ENCODE measurements around the gene IFITM1. TPM values are rescaled to one million over a fixed set of nuclear protein-coding genes. Genes with fewer than 3 reads are reported as not detected.
"Not testable (repeated sequence)": the region's sequence is repeated elsewhere in the genome, so short reads cannot be mapped to it uniquely, and the experiment has no call there.

IFITM1 gene
- polyA plus RNA-seq, 3 donors: 26.0 to 49.5 (median 36.3) TPM

DNA sequence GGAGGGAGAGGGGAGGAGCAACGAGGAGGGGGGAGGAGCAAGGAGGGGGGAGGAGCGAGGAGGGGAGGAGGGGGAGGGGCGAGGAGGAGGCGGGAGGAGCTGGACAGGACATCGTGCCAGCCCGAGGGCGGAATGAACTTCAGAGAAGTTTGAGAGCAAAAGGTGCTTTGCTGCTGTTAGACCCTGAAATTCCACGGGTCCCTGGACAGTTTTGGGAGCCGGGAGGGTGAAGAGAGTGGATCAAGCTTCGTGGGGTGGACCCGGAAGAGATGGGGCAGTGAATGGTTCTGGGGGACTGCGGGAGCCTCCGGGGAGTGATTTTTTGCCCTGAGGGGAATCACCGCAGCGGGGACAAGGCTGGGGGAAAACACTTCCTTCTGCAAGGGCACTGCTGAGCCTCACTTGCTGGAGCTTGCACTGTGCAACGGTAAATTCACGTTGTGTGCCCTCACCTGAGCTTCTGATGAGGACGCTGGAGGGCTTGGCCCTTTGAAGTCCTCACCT, 46.3 kb upstream of the IFITM1 start:
- Histone ChIP-seq H3K79me2 (ENCODE audit: insufficient read depth, low read length) (no peaks in the 10 kb centered on the region), H3K9ac (ENCODE audit: insufficient read depth, low read length, poor library complexity, severe bottlenecking) (peak overlapping the region; percentile 87), H3K36me3 (replicated peaks in 1 of 2; ENCODE audit: control insufficient read depth in 1 of 2, insufficient read depth in 2 of 2, low read length in 2 of 2) (no peaks in the 10 kb centered on the region), H4K20me1 (ENCODE audit: insufficient read depth, low read length) (no peaks in the 10 kb centered on the region), H3K27ac (ENCODE audit: low read depth in 1 of 2, low read length in 2 of 2) (peak overlapping the region; percentile 99 to 100), H3K27me3 (ENCODE audit: control insufficient read depth in 2 of 2, insufficient read depth in 2 of 2, low read length in 2 of 2) (no peaks in the 10 kb centered on the region), H3K9me3 (replicated peaks in 1 of 2; ENCODE audit: control insufficient read depth in 1 of 2, insufficient read depth in 1 of 2, low read length in 2 of 2) (peaks cover 0 to 5% of the 10 kb centered on the region in 2 donors), H3K4me3 (replicated peaks in 1 of 3; ENCODE audit: low read depth in 2 of 3, low read length in 3 of 3) (peak overlapping the region; percentile 30 to 77 (median 55)), H2AFZ (ENCODE audit: insufficient read depth, low read depth, low read length, poor library complexity, severe bottlenecking) (peak overlapping the region; percentile 68), H3K4me2 (replicated peaks; ENCODE audit: extremely low read depth, low read length, poor library complexity, severe bottlenecking) (peak overlapping the region; percentile 81), H3K4me1 (ENCODE audit: control insufficient read depth in 1 of 2, insufficient read depth in 2 of 2, low read length in 2 of 2) (peaks cover 37% of the 10 kb centered on the region in 2 donors)
- peak; percentile 63 to 79 (median 77) for DNase-seq
- H3K4me1 Mint-ChIP-seq: peaks cover 35% of the 10 kb centered on the region
- H3K27ac Mint-ChIP-seq: peak overlapping the region; percentile 97 to 100 (median 99)
- peak overlapping the region; percentile 84 to 99 for H3K4me3 Mint-ChIP-seq
- 7% methylated on average over 14 of the region's 18 CpGs for WGBS (ENCODE audit: insufficient coverage)
- H3K36me3 Mint-ChIP-seq: peaks cover 0 to 2% of the 10 kb centered on the region in 2 donors
- peaks cover 0 to 8% (median 4%) of the 10 kb centered on the region in 7 donors for H3K9me3 Mint-ChIP-seq
- TF ChIP-seq, protein P1, sequence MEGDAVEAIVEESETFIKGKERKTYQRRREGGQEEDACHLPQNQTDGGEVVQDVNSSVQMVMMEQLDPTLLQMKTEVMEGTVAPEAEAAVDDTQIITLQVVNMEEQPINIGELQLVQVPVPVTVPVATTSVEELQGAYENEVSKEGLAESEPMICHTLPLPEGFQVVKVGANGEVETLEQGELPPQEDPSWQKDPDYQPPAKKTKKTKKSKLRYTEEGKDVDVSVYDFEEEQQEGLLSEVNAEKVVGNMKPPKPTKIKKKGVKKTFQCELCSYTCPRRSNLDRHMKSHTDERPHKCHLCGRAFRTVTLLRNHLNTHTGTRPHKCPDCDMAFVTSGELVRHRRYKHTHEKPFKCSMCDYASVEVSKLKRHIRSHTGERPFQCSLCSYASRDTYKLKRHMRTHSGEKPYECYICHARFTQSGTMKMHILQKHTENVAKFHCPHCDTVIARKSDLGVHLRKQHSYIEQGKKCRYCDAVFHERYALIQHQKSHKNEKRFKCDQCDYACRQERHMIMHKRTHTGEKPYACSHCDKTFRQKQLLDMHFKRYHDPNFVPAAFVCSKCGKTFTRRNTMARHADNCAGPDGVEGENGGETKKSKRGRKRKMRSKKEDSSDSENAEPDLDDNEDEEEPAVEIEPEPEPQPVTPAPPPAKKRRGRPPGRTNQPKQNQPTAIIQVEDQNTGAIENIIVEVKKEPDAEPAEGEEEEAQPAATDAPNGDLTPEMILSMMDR (IDR thresholded peaks at IDR 0.05): no peak
- peaks cover 0 to 9% (median 2%) of the 10 kb centered on the region in 3 donors for H3K27me3 Mint-ChIP-seq (ENCODE audit: low read depth in 3 of 3)
- intact Hi-C loops (cut with micrococcal nuclease): loop anchor here in 1 of 2 donors (5.0 kb wide), 2 partner anchors 40 to 60 kb away; partner anchors contain the start of genes BET1L, IFITM2 and RIC8A

DNA sequence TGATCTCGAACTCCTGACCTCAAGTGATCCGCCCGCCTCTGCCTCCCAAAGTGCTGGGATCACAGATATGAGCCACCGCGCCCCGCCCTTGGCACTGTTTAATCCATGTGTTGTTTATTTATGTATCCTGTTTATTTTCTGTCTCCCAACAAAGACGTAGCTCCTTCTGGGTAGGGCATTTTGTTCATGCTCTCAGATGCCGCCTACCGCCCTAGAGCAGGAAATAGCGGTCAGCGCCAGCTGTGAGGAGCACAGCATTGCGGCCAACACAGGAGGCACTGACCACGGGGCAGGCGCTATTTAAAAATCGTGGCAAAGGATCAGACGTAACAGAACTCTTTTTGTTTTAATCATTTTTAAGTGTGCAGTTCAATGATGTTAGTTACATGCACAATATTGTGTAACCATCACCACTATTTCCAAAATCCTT, 45.1 kb upstream of the IFITM1 start:
- not testable (repeated sequence) for H3K27me3 Mint-ChIP-seq (ENCODE audit: low read depth in 3 of 3); H4K20me1 ChIP-seq (ENCODE audit: insufficient read depth, low read length); H3K9me3 Mint-ChIP-seq; H3K27me3 ChIP-seq (ENCODE audit: control insufficient read depth in 2 of 2, insufficient read depth in 2 of 2, low read length in 2 of 2); H3K36me3 ChIP-seq (replicated peaks in 1 of 2; ENCODE audit: control insufficient read depth in 1 of 2, insufficient read depth in 2 of 2, low read length in 2 of 2); H3K36me3 Mint-ChIP-seq; H3K79me2 ChIP-seq (ENCODE audit: insufficient read depth, low read length); H3K9me3 ChIP-seq (replicated peaks in 1 of 2; ENCODE audit: control insufficient read depth in 1 of 2, insufficient read depth in 1 of 2, low read length in 2 of 2)
- peak overlapping the region; percentile 47 to 77 (median 55) for H3K4me3 ChIP-seq (replicated peaks in 1 of 3; ENCODE audit: low read depth in 2 of 3, low read length in 3 of 3)
- peak overlapping the region; percentile 99 to 100 for H3K27ac ChIP-seq (ENCODE audit: low read depth in 1 of 2, low read length in 2 of 2)
- peak overlapping the region; percentile 81 for H3K4me2 ChIP-seq (replicated peaks; ENCODE audit: extremely low read depth, low read length, poor library complexity, severe bottlenecking)
- Mint-ChIP-seq H3K4me3 (peak overlapping the region; percentile 84 to 99), H3K4me1 (peaks cover 35% of the 10 kb centered on the region), H3K27ac (peak overlapping the region; percentile 97 to 100 (median 99))
- peak overlapping the region; percentile 3 for H2AFZ ChIP-seq (ENCODE audit: insufficient read depth, low read depth, low read length, poor library complexity, severe bottlenecking)
- WGBS (ENCODE audit: insufficient coverage): 34% methylated on average over 10 of the region's 16 CpGs
- intact Hi-C loops (cut with micrococcal nuclease): loop anchor here (2.0 to 5.0 kb wide), 4 partner anchors 32 to 236 kb away; partner anchors contain the start of genes PSMD13 (in 2 of the 2), SIRT3 (in 2 of the 2), BET1L (in 1 of the 2) and IFITM2 (in 1 of the 2)
- H3K4me1 ChIP-seq (ENCODE audit: control insufficient read depth in 1 of 2, insufficient read depth in 2 of 2, low read length in 2 of 2): peaks cover 37% of the 10 kb centered on the region in 2 donors
- peak; percentile 76 to 87 (median 79) for DNase-seq
- H3K9ac ChIP-seq (ENCODE audit: insufficient read depth, low read length, poor library complexity, severe bottlenecking): peak overlapping the region; percentile 87
